Measurements from ENCODE around the gene IFNA6.

DNA sequence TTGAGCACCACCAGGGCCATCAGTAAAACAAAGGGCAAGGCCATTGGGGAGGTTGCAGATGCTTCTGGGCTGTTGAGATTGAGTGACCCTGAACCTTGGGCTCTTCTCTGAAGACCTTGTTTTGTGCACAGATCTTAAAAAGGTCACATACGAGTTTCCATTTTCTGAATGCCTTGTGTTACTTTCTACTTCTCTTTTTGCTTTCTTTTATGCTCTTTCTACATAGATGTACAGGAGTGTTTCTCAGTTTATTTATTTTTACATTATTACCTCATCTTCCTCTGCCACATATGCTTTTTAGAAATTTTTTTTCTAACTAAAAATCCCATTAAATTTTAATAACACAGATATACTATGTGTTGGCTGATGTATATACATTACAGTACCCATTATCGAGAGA, 45.5 kb downstream of the IFNA6 start, which contains the start of gene IFNA5:
- TF ChIP-seq YY1 (IDR thresholded peaks at IDR 0.05; ENCODE audit: insufficient read depth, insufficient read length) (no peak), SUZ12 (IDR thresholded peaks at IDR 0.05; ENCODE audit: extremely low read depth, insufficient read depth, insufficient read length) (no peak), ZNF274 (IDR thresholded peaks at IDR 0.05; ENCODE audit: low read depth, low read length) (no peak)
